LoVo (cell line): ENCODE data around the gene ZNF444.

Source experiments
- DNase-seq: peaks from one replicate; pipeline ENCODE4 v3.0.0-alpha.2; 2016; ENCODE audit warnings: low spot score

ZNF444 gene

DNA sequence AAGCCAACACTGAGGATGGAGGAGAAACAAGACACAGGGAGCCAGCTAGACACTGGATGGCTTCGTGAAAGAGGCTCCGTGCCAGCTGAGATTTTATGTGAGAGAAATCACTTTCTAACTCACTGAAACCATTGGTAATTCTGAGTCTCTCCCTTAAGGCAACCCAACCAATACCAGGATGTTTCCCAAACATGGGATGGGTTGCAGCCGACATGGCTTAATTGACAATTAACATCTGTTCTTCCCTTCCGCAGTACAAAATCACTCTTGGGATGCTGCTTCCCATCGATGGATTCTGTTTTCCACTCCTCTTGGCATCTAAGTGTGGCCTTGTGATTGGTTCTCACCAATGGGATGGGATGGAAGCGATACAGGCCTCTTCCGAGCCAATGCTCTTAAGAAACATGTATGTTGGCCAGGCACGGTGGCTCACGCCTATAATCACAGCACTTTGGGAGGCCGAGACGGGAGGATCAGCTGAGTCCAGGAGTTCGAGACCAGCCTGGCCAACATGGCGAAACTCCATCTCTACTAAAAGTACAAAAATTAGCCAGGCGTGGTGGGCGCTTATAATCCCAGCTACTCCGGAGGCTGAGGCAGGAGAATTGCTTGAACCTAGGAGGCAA is 17.7 kb upstream of the ZNF444 start:
- DNase-seq = no peak

DNA sequence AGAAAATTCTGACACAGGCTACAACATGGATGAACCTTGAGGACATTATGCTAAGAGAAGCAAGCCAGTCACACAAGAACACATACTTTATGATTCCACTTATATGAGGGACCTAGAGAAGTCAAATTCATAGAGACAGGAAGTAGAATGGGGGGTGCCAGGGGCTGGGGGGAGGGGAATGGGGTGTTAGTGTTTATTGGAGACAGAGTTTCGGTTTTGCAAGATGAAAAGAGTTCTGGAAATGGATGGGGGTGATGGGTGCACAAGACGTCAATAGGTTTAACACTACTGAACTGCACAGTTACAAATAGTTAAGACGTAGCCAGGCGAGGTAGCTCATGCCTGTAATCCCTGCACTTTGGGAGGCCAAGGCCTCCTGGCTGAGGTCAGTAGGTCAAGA is 16.5 kb upstream of the ZNF444 start:
- no peak for DNase-seq

DNA sequence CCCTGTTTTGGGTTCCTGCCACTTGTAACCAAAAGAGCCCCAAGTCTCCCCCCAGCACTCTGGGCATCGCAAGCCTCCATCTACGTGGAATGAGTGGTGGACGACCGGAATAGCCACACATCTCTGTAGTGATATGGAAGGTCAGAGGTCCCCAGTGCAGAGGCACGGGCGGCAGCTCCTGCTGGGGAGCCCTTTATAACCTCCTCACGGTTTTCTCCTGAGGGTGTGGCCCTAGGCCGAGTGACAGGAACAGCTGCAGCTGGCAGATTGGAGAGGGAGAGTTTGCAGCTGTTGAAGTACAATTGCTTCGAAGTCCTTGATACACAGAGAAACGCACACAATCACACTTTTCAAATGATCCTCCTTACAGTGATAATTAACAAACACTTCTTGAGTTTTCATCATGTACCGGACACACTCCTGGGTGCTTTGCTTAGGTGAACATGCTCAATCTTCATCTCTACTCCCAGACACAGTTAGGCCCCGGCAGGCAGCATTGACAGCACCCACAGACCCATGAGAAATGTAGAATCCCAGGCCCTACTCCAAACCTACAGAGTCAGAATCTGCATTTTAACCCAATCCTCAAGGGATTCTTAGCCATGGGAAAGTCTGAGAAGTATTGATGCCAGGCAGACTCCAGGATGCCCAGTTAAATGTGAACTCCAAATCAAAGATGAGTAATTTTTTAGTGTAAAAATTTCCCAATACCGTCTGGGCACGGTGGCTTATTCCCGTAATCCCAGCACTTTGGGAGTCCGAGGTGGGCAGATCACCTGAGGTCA is 15.1 kb upstream of the ZNF444 start:
- DNase-seq = no peak

DNA sequence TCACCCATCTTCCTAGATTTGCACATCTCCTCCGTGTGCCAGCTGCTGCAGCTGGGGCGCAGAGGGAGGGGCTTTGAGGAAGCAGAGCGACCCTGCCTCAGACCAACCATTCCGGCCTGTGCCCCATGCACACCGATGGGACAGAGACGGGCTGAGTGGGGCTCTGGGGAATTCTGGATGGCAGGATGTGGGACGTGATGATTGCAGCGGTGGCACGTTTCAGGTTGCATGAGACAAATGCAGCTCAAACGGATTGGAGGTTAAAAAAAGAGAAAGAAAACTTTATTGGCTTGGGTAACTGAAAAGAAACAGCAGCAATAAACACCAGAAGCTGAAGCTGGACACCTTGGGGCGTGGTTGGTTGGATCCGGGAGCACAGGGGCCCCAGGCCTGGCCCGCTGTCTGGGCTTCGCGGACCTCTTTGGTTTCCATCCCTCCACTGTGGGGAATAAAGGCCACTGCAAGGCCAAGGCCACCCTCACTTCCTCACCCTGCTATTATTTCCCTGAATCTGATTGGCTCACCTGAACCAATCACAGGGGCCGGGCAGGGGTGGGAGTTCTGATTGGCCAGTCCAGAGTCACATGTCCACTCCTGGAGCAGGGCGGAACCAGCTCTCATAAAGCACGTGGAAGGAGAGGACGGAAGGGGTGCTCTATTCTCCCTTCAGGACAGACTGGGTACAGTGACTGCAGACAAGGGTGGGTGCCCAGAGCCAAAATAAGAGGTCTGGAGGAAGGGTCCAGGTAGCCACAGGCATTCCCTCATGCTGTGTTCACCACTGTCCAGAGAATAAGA is 13.9 kb upstream of the ZNF444 start:
- no peak for DNase-seq

DNA sequence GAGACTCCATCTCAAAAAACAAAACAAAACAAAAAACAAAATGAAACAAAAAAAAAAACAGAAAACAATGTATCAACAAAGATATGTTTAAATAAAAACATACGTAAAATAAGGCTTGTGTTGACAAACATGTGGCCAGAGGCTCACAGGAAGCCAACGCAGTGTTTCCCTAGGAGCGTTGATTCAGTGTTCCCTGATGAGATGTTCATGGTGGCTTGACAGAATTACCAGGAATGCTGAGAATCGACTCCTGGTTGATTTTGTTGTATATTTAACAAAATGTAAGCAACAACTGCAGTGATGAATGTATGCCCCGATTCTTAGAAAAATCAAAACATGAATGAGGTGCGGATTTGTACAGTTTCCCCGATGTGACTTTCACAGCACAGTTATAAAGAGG is 11.1 kb upstream of the ZNF444 start:
- DNase-seq = no peak

DNA sequence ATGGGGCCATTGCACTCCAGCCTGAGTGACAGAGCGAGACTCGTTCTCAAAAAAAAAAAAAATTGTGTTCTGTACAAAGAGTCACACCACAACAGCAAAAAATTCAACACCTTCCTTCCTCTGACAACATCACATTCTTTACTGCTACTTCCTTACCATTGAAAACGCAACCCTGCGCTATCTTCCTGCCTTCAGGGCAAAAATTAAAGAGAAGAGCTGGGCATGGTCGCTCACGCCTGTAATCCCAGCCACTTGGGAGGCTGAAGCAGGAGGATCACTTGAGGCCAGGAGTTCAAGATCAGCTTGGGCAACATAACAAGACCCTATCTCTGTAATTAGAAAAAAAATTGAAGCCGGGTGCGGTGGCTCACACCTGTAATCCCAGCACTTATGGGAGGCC is 9.4 kb upstream of the ZNF444 start:
- DNase-seq = no peak

DNA sequence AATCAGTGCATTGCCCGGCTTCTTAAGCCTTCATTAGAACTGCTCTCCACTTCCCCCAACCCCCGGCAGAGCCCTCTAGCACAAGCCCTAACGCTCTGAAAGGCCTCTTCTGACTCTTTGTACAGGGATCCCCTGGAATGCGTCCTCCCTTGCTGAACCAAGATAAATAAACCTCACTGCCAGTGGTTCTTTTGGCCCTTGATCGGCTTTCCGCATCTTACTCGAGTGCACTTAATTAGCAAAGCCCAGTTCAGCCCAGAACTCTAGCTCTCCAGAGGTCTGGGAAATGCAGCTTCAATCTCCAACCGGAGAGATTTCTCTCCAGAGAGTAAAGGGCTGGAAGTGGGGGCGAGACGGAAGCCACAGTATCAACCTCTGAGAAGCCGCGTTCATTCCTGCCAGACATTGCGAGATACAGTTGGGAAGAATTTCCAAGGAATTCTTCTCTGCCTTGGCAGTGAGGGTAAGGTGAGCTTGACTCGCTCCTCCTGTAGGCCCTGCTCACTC is 8.7 kb upstream of the ZNF444 start:
- DNase-seq = no peak

DNA sequence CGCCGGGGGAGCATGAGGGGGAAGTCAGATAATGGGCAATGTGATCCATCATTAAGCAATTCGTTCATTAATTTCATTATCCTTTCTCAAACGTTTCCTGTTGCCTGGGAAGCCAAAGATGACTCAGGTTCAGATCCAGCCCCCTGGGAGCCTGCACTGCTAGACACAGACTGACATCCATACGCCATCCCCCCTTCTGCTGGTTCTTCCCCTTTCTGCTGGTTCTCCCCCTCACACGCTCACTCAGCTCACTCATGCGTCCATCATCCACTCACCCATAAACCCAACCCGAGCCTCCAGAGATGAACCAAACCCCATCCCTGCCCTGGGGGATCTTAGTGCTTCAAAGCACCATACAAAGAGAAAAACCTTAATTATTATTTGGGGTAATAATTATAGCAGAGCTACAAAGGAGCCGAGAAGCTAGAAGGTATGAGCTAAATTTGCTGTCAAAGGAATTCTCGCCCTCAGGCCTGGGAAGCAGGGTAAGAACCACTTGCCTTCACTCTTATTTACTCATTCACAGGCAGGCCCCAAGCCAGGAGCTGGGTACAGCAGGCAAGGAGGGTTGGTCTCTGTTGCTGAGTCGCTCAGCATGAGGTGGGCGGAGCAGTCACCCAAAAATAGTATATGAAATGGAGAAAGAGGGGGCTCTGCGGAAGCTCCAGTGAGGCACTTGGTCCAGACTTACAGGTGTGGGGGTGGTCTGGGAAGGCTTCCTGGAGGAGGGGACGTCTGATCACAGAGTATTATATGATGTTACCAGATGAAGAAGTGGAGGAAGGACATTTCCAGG is 7.0 kb upstream of the ZNF444 start:
- no peak for DNase-seq

DNA sequence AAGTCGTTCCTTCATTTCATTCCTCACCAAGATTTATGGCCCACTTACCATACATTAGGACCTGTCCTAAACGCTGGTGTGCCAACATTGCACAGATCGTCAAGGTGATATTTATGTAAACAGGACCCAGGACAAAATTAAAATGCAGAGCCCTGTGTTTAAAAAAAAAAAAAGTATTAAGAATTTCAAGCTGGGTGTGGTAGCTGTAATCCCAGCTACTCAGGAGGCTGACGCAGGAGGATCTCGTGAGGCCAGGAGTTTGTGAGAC is 6.5 kb upstream of the ZNF444 start:
- no peak for DNase-seq

DNA sequence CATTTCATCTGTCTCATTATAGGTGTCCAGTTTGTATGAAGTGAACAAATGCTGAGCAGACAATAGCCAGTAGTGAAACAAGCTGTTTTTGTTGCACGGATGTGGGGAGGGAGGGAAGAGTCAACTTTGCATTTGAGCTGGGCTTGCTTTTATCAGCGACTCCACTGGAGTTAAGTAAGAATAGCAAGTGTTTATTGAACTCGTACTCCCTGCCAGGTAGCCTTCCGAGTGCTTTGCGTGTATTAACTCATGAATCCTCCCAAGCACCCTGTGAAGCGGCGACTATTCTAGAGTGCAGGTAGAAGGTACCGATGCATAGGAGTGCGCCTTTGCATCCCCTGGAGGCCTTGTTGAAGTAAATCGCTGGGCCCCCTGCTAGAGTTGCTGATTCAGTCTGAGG is 4.7 kb upstream of the ZNF444 start:
- no peak for DNase-seq

DNA sequence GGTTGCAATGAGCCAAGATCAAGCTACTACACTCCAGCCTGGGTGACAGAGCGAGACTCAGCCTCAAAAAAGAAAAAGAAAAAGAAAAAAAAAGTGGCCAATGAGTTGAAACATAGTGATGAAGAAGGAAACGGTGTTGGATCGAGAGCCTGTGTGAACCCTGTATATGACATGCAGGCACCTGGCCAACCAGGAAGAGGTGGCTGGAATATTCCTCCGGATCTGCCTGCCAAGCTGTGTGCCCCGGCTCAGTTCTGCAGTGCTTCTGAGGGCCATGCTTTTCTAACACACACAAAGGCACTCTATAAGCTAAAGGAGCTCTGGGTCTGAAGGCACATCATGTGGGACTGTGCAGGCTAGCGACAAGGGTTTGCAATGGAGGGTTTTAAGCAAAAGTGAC is 3.7 kb upstream of the ZNF444 start:
- DNase-seq = no peak

DNA sequence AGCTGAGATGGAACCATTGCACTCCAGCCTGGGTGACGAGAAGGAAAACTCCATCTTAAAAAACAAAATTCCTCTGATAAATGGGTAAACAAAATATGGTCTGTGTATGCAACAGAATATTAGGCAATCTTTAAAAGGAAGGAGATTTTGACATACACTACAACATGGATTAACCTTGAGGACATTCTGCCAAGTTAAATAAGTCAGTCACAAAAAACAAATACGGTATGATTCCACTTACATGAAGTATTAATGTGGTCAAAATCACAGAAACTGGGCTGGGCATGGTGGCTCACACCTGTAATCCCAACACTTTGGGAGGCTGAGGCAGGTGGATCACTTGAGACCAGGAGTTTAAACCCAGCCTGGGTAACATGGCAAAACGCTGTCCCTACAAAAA is 3.0 kb upstream of the ZNF444 start:
- DNase-seq = no peak

DNA sequence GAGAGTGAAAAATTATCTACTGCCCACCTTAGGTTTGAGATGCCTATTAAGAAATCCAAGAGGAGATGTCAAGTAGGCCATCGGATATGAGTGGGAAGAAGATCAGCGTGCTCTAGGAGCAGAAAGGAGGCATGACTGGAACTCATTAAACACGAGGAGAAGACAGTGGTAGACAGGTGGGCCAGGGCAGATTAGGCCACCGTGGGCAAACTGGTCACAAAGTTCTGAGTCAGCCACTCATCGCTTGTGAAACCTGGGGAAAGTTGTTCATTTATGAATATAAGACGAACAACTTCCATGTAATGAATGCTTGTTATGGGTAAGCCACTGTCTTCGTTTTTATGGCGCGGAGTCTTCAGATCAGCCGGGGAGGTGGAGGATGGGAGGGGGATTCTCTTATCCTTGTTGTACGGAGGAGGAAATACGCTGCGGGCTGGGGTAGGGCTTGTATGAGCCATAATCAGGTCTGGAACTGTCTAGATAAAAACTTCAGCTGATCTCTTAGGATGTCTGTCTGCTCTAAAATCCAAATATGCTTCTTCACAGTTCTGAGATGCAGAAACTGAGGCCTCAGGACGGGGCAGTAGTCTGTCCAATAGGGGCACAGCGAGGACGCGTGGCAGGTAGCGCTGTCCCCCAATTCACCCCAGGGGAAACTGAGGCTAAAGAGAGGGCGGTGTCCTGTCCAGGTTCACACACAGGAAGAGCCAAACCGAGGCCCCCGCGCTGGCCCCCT is 1.1 kb upstream of the ZNF444 start:
- no peak for DNase-seq

DNA sequence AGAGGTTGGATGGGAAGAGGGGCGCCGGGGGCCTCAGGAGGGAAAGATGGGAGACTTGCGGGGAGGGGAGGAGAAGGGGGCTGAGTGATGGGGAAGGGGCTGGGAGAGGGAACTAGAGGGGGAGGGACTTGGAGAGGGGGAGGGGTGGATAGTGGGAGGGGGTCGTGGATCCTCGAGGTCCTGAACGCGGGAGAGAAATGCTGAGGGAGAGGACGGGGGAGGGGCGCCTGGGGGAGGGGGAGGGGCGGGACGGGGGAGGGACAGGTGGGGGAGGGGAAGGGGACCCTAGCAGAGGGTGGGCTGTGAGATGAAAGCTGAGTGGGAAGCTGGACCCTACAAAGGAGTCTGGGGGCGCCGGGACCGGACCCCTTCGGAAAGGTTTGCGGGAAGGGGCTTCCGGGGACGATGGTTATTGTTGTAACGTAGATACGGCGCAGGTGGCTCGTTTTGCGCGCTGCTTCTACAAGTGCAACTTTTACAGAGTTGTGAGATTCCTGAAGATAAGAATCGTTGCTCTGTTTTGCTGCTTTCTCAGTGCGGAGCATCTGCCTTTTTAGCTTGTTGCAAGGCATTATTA is 418 bp downstream of the ZNF444 start:
- no peak for DNase-seq

DNA sequence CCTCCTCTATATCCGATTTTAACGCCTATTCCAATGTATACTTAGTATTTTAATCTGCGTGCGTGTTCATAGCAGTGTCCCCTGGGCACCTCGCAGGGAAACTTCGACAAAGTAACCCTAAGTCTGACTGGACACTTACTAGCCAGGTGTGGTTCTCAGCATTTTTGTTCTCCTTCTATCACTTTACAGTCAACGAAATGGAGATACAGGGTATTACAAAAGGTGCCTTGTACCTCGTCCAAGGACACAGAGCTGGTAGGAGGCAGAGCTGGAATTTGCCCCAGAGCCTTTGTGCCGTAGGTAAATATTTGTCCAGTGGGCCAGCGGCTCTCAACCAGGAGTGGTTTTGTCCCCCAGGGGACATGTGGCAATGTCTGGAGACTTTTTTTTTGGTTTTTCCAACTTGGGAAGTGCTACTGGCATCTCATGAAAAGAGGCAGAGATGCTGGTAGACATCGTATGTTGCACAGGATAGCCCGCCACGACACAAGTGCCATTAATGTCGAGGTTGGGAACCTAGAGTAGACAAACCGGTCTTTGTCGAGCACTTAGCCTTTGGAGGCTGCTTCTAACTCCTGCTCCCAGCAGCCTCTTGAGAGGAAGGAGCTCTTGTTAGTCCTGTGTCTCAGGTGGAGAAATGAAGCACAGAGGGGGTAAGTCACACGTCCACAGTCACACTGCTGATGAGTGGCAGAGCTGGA is 1.1 kb downstream of the ZNF444 start:
- no peak for DNase-seq

DNA sequence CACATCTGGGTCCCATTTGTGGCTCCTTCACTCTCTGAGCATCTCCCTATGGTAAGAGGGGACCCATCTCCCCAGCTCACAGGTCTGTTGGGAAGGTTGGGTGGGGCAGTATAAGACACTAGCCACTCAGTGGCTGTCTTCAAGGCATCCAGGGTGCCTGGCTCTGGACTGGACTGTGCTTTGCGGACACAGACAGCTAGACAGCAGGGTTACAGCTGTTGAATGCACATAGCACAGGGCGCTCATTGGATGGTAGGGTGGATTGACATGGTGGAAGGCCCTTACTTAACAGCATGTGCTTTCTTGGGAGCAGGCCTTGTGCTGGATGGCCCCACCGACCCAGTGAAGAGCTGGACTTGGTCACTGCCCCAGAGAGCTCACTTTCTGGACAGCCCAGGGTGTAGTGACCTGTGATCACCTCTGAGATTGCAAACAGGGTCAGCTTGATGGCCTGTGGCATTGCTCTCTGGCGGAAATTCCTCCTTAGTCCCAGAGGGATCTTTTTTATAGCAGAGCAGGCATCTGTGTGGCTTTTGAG is 1.9 kb downstream of the ZNF444 start:
- no peak for DNase-seq

DNA sequence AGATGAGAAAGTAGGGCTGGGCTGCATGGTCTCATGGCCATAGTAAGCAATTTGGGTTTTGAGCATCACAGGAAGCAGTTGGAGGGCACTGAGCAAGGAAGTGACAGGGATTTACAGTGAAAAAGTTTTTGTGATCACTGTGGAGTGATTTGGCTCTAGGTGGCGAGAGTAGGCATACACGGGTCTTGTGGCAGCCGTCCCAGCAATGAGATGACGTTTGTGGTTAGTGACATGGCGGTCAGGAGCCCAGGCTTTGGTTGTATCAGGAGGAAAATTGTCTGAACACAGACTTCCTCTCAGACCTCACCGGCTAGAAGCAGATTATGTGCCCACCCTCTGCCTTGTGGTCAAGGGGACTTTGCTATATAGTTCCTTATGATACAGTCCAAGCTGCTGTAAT is 3.3 kb downstream of the ZNF444 start:
- no peak for DNase-seq

DNA sequence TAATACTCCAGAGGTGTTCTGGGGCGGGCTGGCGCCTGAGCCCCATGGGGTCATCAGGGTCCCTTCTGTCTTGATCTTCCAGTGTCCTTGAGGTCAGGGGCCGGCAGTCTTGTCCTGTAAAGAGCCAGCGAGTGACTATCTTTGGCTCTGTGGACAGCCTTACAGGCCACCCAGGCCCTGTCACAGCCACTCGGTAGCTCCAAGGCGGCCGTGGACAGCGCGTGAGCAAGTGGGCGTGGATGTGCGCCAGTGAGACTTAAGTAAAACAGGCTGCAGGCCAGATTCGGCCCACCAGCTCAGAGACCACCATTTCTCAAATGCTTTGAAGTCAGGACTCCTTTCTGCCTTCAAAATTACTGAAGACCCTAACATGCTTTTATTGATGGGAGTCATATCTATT is 3.7 kb downstream of the ZNF444 start:
- no peak for DNase-seq

DNA sequence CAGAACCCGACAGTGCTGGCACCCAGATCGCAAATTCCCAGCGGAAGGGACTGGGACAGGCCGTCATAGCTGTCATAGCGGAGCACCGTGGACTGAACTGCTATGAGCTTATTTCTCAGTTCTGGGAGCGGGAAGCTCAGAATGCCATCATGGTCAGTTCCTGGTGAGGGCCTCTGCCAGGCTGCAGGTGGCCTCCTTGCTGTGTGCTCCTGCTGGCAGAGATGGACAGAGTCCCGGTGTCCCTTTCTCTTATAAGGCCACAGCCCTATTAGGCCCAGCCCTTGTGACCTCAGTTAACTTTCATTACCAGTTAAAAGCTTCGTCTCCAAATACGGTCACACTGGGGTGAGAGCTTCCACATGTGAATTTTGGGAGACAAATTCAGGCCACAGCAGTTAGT is 4.6 kb downstream of the ZNF444 start:
- no peak for DNase-seq

DNA sequence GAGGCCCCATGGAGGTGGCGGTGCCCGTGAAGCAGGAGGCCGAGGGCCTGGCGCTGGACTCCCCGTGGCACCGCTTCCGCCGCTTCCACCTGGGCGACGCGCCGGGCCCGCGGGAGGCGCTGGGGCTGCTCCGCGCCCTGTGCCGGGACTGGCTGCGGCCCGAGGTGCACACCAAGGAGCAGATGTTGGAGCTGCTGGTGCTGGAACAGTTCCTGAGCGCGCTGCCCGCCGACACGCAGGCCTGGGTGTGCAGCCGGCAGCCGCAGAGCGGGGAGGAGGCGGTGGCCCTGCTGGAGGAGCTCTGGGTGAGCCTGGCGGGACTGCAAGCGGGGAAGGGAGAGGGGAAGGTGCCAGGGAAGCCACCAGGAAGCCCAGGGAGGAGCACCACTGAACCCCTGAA is 5.8 kb downstream of the ZNF444 start:
- no peak for DNase-seq

DNA sequence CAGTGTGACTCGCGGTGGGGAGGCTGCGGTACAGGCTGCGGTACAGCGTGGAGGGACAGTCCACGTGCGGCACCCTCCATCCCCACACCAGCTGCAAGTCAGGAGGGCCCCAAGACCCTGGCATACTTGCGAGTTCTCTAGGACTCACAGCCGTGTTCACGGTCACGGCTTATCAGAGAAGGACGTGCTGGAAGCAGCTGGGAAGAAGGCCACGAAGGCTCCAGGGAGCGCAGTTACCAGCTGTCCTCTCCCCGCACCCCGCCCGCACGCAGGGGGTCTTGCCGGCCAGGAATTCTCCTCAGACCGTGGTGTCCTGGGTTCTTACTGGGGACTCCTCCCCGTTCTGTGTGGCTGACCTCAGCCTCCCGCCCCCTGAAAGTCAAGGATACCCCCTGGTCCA is 6.2 kb downstream of the ZNF444 start:
- no peak for DNase-seq
